Ishikawa (cell line): ENCODE measurements around the gene ZBTB49.

ENCODE experiments used
- CEBPB ChIP-seq: IDR thresholded peaks from 2 replicates; pipeline ENCODE4 v1.6.1; 2012
- CREB1 ChIP-seq: IDR thresholded peaks from 2 replicates; pipeline ENCODE4 v1.6.1; 2012; ENCODE audit warnings: low read depth
- EGR1 ChIP-seq: IDR thresholded peaks from 2 replicates; pipeline ENCODE4 v1.6.1; 2012
- EP300 ChIP-seq: IDR thresholded peaks from 2 replicates; pipeline ENCODE4 v1.6.1; 2012; ENCODE audit warnings: borderline replicate concordance
- FOXM1 ChIP-seq: IDR thresholded peaks from 2 replicates; pipeline ENCODE4 v1.6.1; 2012; ENCODE audit warnings: low read depth, borderline replicate concordance
- NFIC ChIP-seq: IDR thresholded peaks from 2 replicates; pipeline ENCODE4 v1.6.1; 2012
- RAD21 ChIP-seq: IDR thresholded peaks from 2 replicates; pipeline ENCODE4 v1.6.1; 2012; ENCODE audit warnings: low read depth
- TAF1 ChIP-seq: IDR thresholded peaks from 2 replicates; pipeline ENCODE4 v1.6.1; 2012; ENCODE audit warnings: low read depth, mild to moderate bottlenecking
- TCF12 ChIP-seq: IDR thresholded peaks from 2 replicates; pipeline ENCODE4 v1.6.1; 2012; ENCODE audit warnings: low read depth
- TEAD4 ChIP-seq: IDR thresholded peaks from 2 replicates; pipeline ENCODE4 v1.6.1; 2012
- YY1 ChIP-seq: IDR thresholded peaks from 2 replicates; pipeline ENCODE4 v1.6.1; 2012; ENCODE audit warnings: low read depth
- ZBTB7A ChIP-seq: IDR thresholded peaks from 2 replicates; pipeline ENCODE4 v1.6.1; 2012; ENCODE audit warnings: low read depth
- TF ChIP-seq, protein P1 (sequence below): IDR thresholded peaks from 2 replicates; pipeline ENCODE4 v1.6.1; 2012
- TF ChIP-seq, protein P2 (sequence below): IDR thresholded peaks from 2 replicates; pipeline ENCODE4 v1.6.1; 2012; ENCODE audit warnings: low read depth, mild to moderate bottlenecking
- TF ChIP-seq, protein P3 (sequence below): IDR thresholded peaks from 2 replicates; pipeline ENCODE4 v1.6.1; 2012

ZBTB49 gene

DNA sequence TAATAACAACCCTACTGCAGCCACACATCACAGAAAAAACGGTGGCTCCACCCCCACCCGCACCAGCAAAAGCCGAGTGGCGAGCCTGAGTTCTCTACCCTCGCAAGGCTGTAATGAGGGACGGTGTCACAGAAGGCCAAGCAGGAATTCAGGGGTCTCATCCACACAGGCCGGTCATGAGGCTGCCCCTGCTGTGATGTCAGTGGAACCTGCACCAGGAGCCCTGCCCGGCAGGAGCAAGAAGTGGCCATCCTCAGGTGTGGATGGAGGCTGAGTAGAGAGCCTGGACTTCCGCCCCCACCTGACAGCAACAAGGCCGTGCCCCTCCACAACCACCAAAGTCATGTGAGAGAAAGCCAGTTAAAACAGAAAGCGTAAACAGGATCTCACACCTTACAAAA is 20.7 kb upstream of the ZBTB49 start:
- TF ChIP-seq TCF12 (no peak), CREB1 (no peak), FOXM1 (no peak), EP300 (no peak), TEAD4 (no peak), ZBTB7A (no peak), NFIC (no peak), RAD21 (no peak), CEBPB (no peak)
- TF ChIP-seq, protein P1, sequence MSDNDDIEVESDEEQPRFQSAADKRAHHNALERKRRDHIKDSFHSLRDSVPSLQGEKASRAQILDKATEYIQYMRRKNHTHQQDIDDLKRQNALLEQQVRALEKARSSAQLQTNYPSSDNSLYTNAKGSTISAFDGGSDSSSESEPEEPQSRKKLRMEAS, result no peak
- TF ChIP-seq, protein P2, sequence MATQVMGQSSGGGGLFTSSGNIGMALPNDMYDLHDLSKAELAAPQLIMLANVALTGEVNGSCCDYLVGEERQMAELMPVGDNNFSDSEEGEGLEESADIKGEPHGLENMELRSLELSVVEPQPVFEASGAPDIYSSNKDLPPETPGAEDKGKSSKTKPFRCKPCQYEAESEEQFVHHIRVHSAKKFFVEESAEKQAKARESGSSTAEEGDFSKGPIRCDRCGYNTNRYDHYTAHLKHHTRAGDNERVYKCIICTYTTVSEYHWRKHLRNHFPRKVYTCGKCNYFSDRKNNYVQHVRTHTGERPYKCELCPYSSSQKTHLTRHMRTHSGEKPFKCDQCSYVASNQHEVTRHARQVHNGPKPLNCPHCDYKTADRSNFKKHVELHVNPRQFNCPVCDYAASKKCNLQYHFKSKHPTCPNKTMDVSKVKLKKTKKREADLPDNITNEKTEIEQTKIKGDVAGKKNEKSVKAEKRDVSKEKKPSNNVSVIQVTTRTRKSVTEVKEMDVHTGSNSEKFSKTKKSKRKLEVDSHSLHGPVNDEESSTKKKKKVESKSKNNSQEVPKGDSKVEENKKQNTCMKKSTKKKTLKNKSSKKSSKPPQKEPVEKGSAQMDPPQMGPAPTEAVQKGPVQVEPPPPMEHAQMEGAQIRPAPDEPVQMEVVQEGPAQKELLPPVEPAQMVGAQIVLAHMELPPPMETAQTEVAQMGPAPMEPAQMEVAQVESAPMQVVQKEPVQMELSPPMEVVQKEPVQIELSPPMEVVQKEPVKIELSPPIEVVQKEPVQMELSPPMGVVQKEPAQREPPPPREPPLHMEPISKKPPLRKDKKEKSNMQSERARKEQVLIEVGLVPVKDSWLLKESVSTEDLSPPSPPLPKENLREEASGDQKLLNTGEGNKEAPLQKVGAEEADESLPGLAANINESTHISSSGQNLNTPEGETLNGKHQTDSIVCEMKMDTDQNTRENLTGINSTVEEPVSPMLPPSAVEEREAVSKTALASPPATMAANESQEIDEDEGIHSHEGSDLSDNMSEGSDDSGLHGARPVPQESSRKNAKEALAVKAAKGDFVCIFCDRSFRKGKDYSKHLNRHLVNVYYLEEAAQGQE, result no peak

DNA sequence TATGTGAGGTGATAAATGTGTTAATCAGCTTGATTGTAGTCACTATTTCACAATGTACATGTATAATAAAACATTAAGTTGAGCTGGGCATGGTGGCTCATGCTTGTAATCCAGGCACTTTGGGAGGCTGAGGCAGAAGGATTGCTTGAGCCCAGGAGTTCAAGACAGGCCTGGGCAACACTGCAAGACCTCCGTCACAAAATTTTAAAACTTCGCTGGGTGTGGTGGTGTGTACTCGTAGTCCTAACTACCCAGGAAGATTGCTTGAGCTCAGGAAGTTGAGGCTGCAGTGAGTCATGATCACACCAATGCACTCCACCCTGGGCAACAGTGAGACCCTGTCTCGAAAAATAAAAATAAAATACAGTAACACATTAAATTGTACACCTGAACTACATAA is 20.2 kb upstream of the ZBTB49 start:
- TF ChIP-seq CREB1, result no peak
- no peak for TF ChIP-seq RAD21
- no peak for TF ChIP-seq ZBTB7A
- no peak for TF ChIP-seq TCF12
- no peak for TF ChIP-seq CEBPB
- no peak for TF ChIP-seq EGR1

DNA sequence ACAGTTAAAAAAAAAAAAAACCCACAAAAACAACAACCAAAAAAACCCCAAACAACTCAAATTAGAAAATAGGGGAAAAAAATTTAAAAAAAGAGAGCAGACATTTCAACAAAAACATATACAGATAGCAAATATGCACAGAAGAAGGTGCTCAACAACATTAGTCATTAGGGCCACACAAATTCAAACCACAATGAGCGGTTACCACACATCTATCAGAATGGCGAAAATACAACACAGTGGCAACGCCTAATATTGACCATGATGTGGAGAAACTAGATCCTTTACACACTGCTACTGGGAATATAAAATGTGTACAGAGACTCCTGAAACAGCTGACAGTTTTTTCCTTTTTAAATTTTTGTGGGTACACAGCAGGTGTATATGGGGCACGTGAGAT is 19.5 kb upstream of the ZBTB49 start:
- TF ChIP-seq, protein P1, result no peak
- TF ChIP-seq EGR1 (no peak), RAD21 (no peak), EP300 (no peak), FOXM1 (no peak), TCF12 (no peak), NFIC (no peak), TEAD4 (no peak), ZBTB7A (no peak), YY1 (no peak), CREB1 (no peak), TAF1 (no peak), CEBPB (no peak)
- TF ChIP-seq, protein P3, sequence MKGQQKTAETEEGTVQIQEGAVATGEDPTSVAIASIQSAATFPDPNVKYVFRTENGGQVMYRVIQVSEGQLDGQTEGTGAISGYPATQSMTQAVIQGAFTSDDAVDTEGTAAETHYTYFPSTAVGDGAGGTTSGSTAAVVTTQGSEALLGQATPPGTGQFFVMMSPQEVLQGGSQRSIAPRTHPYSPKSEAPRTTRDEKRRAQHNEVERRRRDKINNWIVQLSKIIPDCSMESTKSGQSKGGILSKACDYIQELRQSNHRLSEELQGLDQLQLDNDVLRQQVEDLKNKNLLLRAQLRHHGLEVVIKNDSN, result no peak
- TF ChIP-seq, protein P2, result no peak

DNA sequence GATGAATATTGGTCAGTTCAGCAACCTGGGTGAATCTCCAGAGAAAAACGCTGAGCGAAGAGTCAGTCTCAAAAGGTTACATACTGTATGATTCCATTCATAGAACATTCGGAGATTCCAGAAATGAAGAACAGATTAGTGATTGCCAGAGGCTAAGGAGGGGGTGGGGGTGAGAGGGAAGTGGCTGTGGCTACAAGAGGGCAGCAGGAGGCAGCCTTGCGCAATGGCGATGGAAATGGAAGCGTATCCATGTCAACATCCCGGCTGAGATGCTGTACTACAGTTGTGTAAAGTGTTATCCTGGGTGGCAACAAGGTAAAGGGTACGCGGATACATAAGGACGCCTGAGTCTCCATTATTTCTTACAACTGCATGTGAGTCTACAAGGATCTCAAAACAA is 18.1 kb upstream of the ZBTB49 start:
- no peak for TF ChIP-seq TAF1
- no peak for TF ChIP-seq NFIC
- TF ChIP-seq CEBPB, result peak; percentile 62
- TF ChIP-seq, protein P2, result no peak

DNA sequence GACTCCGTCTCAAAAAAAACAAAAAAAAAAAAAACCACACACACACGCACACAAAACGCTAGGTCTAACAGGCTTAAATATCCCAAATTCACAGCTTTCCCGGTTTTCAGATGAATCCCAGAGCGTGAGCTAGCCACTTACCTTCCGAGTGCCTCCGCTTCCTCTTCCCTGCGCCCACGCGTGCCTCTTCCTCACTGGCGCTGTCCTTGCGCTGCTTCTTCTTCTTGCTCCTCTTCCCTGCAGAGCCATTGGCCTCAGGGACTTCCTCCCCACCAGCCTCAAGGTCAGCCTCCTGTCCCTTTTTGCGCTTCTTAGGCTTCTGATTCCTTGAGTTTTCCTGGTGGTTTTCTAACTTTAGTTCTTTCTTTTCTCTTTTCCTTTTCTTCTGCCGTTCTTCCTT is 15.8 kb upstream of the ZBTB49 start:
- no peak for TF ChIP-seq TCF12
- TF ChIP-seq FOXM1, result no peak
- no peak for TF ChIP-seq EP300
- no peak for TF ChIP-seq TAF1
- no peak for TF ChIP-seq RAD21
- TF ChIP-seq ZBTB7A, result no peak
- no peak for TF ChIP-seq TEAD4
- no peak for TF ChIP-seq YY1
- TF ChIP-seq, protein P2, result no peak
- TF ChIP-seq, protein P1, result no peak
- no peak for TF ChIP-seq CREB1
- TF ChIP-seq EGR1, result no peak
- TF ChIP-seq, protein P3, result no peak
- no peak for TF ChIP-seq NFIC
- no peak for TF ChIP-seq CEBPB
